ENCODE measurements around the gene CD300LB.

DNA sequence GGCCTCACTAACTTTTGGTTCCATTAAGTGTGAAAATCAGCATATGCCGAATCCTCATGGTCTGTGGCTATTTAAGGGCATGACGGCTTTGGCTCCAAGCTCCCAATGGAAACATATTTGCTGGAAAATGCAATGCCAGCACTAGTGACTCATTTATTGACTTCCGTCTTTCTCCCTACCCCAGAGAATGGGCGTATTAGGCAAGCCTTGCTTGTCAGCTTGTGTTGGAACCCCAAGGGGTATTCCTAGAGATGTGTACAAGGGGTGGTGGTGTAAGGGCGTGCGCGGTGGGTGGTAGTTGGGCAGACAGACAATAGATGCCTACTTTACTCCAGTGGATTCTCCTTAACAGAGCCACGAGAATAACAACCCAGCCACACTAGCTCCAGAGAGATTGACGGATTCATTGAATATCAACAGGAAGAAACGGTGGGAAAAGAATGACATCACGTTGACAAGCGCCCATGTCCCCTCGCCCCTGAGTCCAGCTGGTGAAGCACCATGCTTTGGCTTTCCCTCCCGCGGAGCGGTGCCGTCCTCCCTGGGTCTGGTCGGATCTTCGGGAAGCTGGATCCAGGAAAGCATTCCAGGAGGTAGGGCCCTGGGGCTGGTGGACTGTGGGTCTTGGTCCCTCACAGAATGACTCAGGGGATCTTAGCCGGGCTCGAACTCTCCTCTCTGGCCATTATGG is 10.3 kb downstream of the CD300LB start:
- no peak for TF ChIP-seq CTCF (IDR thresholded peaks at IDR 0.05 in 8 of 11, conservative IDR thresholded peaks at IDR 0.05 in 3 of 11)
- TF ChIP-seq POLR2AphosphoS5 (IDR thresholded peaks at IDR 0.05): peak in 1 of 3 donors; percentile 61

Measured in spleen (tissue), 7 donors.